Measurements from ENCODE around the gene USP40. TPM values are rescaled to one million over a fixed set of nuclear protein-coding genes. Genes with fewer than 3 reads are reported as not detected.

USP40 gene
- total and polyA plus RNA-seq, 2 donors (not counting 1 experiment from before 2014, with no cell fraction given) = 19.8 to 37.0 TPM

- peak overlapping the region; percentile 0 to 49 for H3K27ac ChIP-seq (ENCODE audit: low read length in 2 of 2)
- Mint-ChIP-seq H3K27me3 (no peaks in the 10 kb centered on the region), H3K4me3 (no peak overlapping the region), H3K27ac (peak overlapping the region; percentile 32), H3K9me3 (ENCODE audit: insufficient read depth) (no peaks in the 10 kb centered on the region), H3K4me1 (peaks cover 36% of the 10 kb centered on the region)
- CTCF ChIA-PET = interaction anchor here (0.5 to 16.7 kb wide), 4 partner anchors 8 to 92 kb away, joined by 3 to 426 read pairs (median 3); no protein-coding TSS in a partner anchor
- H3K9me3 ChIP-seq (ENCODE audit: control extremely low read depth in 1 of 3, control insufficient read depth in 2 of 3, insufficient read depth in 1 of 3, low read length in 2 of 3) = no peaks in the 10 kb centered on the region
- no peak for TF ChIP-seq EZH2 (IDR thresholded peaks at IDR 0.05; ENCODE audit: borderline replicate concordance, insufficient read depth, low read depth, low read length, poor library complexity, severe bottlenecking)
- TF ChIP-seq CTCF (IDR thresholded peaks at IDR 0.05) = no peak
- DNase-seq (no peak), ATAC-seq (ENCODE audit: low read depth) (no peak)
- H3K79me2 ChIP-seq (ENCODE audit: control insufficient read depth, insufficient read depth, low read length) = peaks cover 97% of the 10 kb centered on the region
- no peak overlapping the region for H3K4me2 ChIP-seq (replicated peaks; ENCODE audit: low read depth, low read length, poor library complexity, severe bottlenecking)
- no peak overlapping the region for H3K4me3 ChIP-seq (ENCODE audit: control extremely low read depth in 1 of 5, extremely low read depth in 1 of 5, insufficient read depth in 1 of 5, low read depth in 2 of 5, low read length in 4 of 5)
- WGBS (ENCODE audit: insufficient coverage) = 96% methylated on average over 13 of the region's 18 CpGs
- intact Hi-C loops (cut with micrococcal nuclease) = loop anchor here (2.0 kb wide), 1 partner anchor 17 kb away; no protein-coding TSS in a partner anchor
- H3K9ac ChIP-seq (ENCODE audit: low read length) = no peak overlapping the region
- H3K36me3 ChIP-seq (replicated peaks in 1 of 2; ENCODE audit: control extremely low read depth in 1 of 2, control insufficient read depth in 1 of 2, extremely low read depth in 1 of 2, insufficient read depth in 2 of 2, low read length in 1 of 2) = peaks cover 11 to 72% of the 10 kb centered on the region in 2 experiments
- peaks cover 10 to 11% of the 10 kb centered on the region in 2 donors for H3K4me1 ChIP-seq (ENCODE audit: control insufficient read depth in 2 of 2, insufficient read depth in 2 of 2, low read length in 2 of 2)
- H2AFZ ChIP-seq (ENCODE audit: insufficient read depth, low read depth, low read length, poor library complexity, severe bottlenecking) = no peak overlapping the region
- H4K20me1 ChIP-seq (ENCODE audit: control insufficient read depth, insufficient read depth, low read length, poor library complexity, severe bottlenecking) = peaks cover 91% of the 10 kb centered on the region
- POLR2A ChIA-PET = no interaction called here
- H3K27me3 ChIP-seq (replicated peaks in 1 of 4; ENCODE audit: control extremely low read depth in 1 of 4, control insufficient read depth in 3 of 4, insufficient read depth in 4 of 4, low read length in 3 of 4) = no peaks in the 10 kb centered on the region
Observed at GRCh38 chr2:233435436-233436190, 131.0 kb downstream of the USP40 start.

All from B cell (primary cell).